Mesenchymal stem cell (in vitro differentiated cells and primary cell): Measurements from ENCODE around the gene MGA.

Source experiments
- DNase-seq: peaks from one replicate; pipeline ENCODE4 v3.0.0-alpha.2; 2013
- H2AFZ ChIP-seq: one replicate; pipeline ENCODE4 v1.6.1; 2013; ENCODE audit warnings: low read depth, mild to moderate bottlenecking, control low read depth, inconsistent platforms, low read length, moderate library complexity
- H2AK5ac ChIP-seq: 2 replicates; pipeline ENCODE4 v1.6.1; 2013; ENCODE audit warnings: low read length, moderate library complexity, mild to moderate bottlenecking, inconsistent platforms; ENCODE audit not compliant: severe bottlenecking
- H2BK120ac ChIP-seq: one replicate; pipeline ENCODE4 v1.6.1; 2013; ENCODE audit warnings: low read depth, mild to moderate bottlenecking, inconsistent platforms, low read length, moderate library complexity
- H2BK12ac ChIP-seq, 2 experiments: one replicate each; pipeline ENCODE4 v1.6.1; 2013; ENCODE audit warnings: inconsistent platforms in 2 of 2, low read length in 2 of 2, mild to moderate bottlenecking in 2 of 2, moderate library complexity in 2 of 2, control low read depth in 1 of 2
- H2BK15ac ChIP-seq: one replicate; pipeline ENCODE4 v1.6.1; 2013; ENCODE audit warnings: mild to moderate bottlenecking, low read depth, inconsistent platforms; ENCODE audit not compliant: poor library complexity, severe bottlenecking
- H2BK5ac ChIP-seq: 2 replicates; pipeline ENCODE4 v1.6.1; 2013; ENCODE audit warnings: low read depth, mild to moderate bottlenecking, low read length, control low read depth, inconsistent platforms; ENCODE audit not compliant: poor library complexity, severe bottlenecking
- H3K14ac ChIP-seq, 2 experiments: one replicate each; pipeline ENCODE4 v1.6.1; 2013; ENCODE audit warnings: inconsistent platforms in 2 of 2, low read length in 2 of 2, control low read depth in 1 of 2, mild to moderate bottlenecking in 1 of 2, moderate library complexity in 1 of 2
- H3K18ac ChIP-seq, 2 experiments: one replicate each; pipeline ENCODE4 v1.6.1; 2013; ENCODE audit warnings: inconsistent platforms in 2 of 2, low read length in 2 of 2, control low read depth in 1 of 2, low read depth in 1 of 2, mild to moderate bottlenecking in 1 of 2
- H3K23ac ChIP-seq, 2 experiments: one replicate each; pipeline ENCODE4 v1.6.1; 2013; ENCODE audit warnings: inconsistent platforms in 2 of 2, low read length in 2 of 2, mild to moderate bottlenecking in 2 of 2, moderate library complexity in 2 of 2, control low read depth in 1 of 2
- H3K27ac ChIP-seq: 2 replicates; pipeline ENCODE4 v1.5.1; 2013; ENCODE audit warnings: mild to moderate bottlenecking, moderate library complexity, low read length, control low read depth, inconsistent platforms; ENCODE audit not compliant: poor library complexity, severe bottlenecking
- H3K27me3 ChIP-seq, 2 experiments: 2 replicates each; pipeline versions ENCODE4 v1.6.1 to v1.7.0; 2013; ENCODE audit warnings: low read length in 2 of 2, mild to moderate bottlenecking in 2 of 2, moderate library complexity in 2 of 2, control low read depth in 1 of 2, inconsistent platforms in 1 of 2; ENCODE audit not compliant: control insufficient read depth in 1 of 2, insufficient read depth in 1 of 2
- H3K36me3 ChIP-seq, 2 experiments: 2 replicates each; pipeline versions ENCODE4 v1.6.1 to v1.7.0; 2013; ENCODE audit warnings: low read length in 2 of 2, control low read depth in 1 of 2, inconsistent platforms in 1 of 2, low read depth in 1 of 2, mild to moderate bottlenecking in 1 of 2; ENCODE audit not compliant: insufficient read depth in 2 of 2, control insufficient read depth in 1 of 2
- H3K4ac ChIP-seq, 2 experiments: one replicate each; pipeline ENCODE4 v1.6.1; 2013; ENCODE audit warnings: inconsistent platforms in 2 of 2, low read length in 2 of 2, mild to moderate bottlenecking in 2 of 2, moderate library complexity in 2 of 2, control low read depth in 1 of 2, low read depth in 1 of 2
- H3K4me1 ChIP-seq: 2 replicates; pipeline ENCODE4 v1.6.1; 2013; ENCODE audit warnings: low read depth, low read length, control low read depth; ENCODE audit not compliant: control insufficient read depth, insufficient read depth
- H3K4me2 ChIP-seq: 2 replicates; pipeline ENCODE4 v1.6.1; 2013; ENCODE audit warnings: low read length, mild to moderate bottlenecking, inconsistent platforms; ENCODE audit not compliant: poor library complexity, severe bottlenecking
- H3K4me3 ChIP-seq, 2 experiments: 2 replicates each; pipeline versions ENCODE4 v1.5.1 to v1.7.0; 2013; ENCODE audit warnings: low read length in 2 of 2, mild to moderate bottlenecking in 2 of 2, control low read depth in 1 of 2, low read depth in 1 of 2; ENCODE audit not compliant: insufficient read depth in 1 of 2
- H3K79me1 ChIP-seq: replicated peaks from 2 replicates; pipeline ENCODE4 v1.6.1; 2013; ENCODE audit warnings: mild to moderate bottlenecking, control low read depth, low read length, inconsistent platforms; ENCODE audit not compliant: poor library complexity, severe bottlenecking
- H3K9ac ChIP-seq: 2 replicates; pipeline ENCODE4 v1.7.0; 2013; ENCODE audit warnings: mild to moderate bottlenecking, low read length, moderate library complexity
- H3K9me3 ChIP-seq: 2 replicates; pipeline ENCODE4 v1.7.0; 2013; ENCODE audit warnings: mild to moderate bottlenecking, low read length; ENCODE audit not compliant: control insufficient read depth
- H4K8ac ChIP-seq: one replicate; pipeline ENCODE4 v1.6.1; 2013; ENCODE audit warnings: inconsistent platforms, mild to moderate bottlenecking, low read length, moderate library complexity
- H4K91ac ChIP-seq: one replicate; pipeline ENCODE4 v1.6.1; 2013; ENCODE audit warnings: mild to moderate bottlenecking, low read length, inconsistent platforms
- WGBS: methylation state at CpG from one replicate; pipeline ENCODE4 v1.1.7; 2013; ENCODE audit warnings: mixed read lengths; 5-methylcytosine and 5-hydroxymethylcytosine counted together

MGA gene

GRCh38 chr15:41730543-41730942, 70.3 kb downstream of the MGA start:
- DNase-seq, result no peak
- Histone ChIP-seq H3K4me3 (no peak overlapping the region), H3K23ac (no peak overlapping the region), H3K14ac (no peak overlapping the region), H2BK5ac (no peak overlapping the region), H2BK120ac (no peak overlapping the region), H3K4ac (no peak overlapping the region), H2AK5ac (no peak overlapping the region), H3K27me3 (no peaks in the 10 kb centered on the region), H3K9me3 (no peaks in the 10 kb centered on the region), H3K4me2 (no peak overlapping the region), H3K79me1 (peaks cover 13% of the 10 kb centered on the region), H4K91ac (no peak overlapping the region), H3K27ac (no peak overlapping the region), H2BK12ac (no peak overlapping the region), H2BK15ac (no peak overlapping the region), H4K8ac (no peak overlapping the region), H2AFZ (no peak overlapping the region), H3K9ac (no peak overlapping the region), H3K18ac (no peak overlapping the region), H3K4me1 (peaks cover 2% of the 10 kb centered on the region), H3K36me3 (peaks cover 17 to 46% of the 10 kb centered on the region in 2 experiments)
- WGBS, result 88% methylated on average over 3 of the region's 4 CpGs

- no peak overlapping the region for H4K91ac ChIP-seq
- no peak overlapping the region for H3K27ac ChIP-seq
- no peak overlapping the region for H2AK5ac ChIP-seq
- no peak overlapping the region for H2BK120ac ChIP-seq
- H3K9me3 ChIP-seq, result no peaks in the 10 kb centered on the region
- H3K79me1 ChIP-seq, result peaks cover 12% of the 10 kb centered on the region
- H2BK15ac ChIP-seq, result no peak overlapping the region
- H3K36me3 ChIP-seq, result peaks cover 22 to 60% of the 10 kb centered on the region in 2 experiments
- no peak overlapping the region for H3K14ac ChIP-seq
- H3K4me2 ChIP-seq, result no peak overlapping the region
- no peaks in the 10 kb centered on the region for H3K27me3 ChIP-seq
- no peak overlapping the region for H2BK12ac ChIP-seq
- no peak overlapping the region for H2BK5ac ChIP-seq
- no peak overlapping the region for H2AFZ ChIP-seq
- no peak overlapping the region for H4K8ac ChIP-seq
- H3K4me1 ChIP-seq, result peaks cover 2% of the 10 kb centered on the region
- no peak overlapping the region for H3K4me3 ChIP-seq
- no peak overlapping the region for H3K4ac ChIP-seq
- no peak overlapping the region for H3K23ac ChIP-seq
- 93% methylated on average over 1 of the region's 1 CpG for WGBS
- no peak overlapping the region for H3K9ac ChIP-seq
- DNase-seq, result no peak
- H3K18ac ChIP-seq, result no peak overlapping the region
Measured at GRCh38 chr15:41732483-41732882, 72.3 kb downstream of the MGA start.

GRCh38 chr15:41734079-41734478, 73.9 kb downstream of the MGA start:
- Histone ChIP-seq H3K4ac (no peak overlapping the region), H3K14ac (no peak overlapping the region), H3K18ac (peak overlapping the region in 1 of 2 experiments; percentile 21), H3K4me1 (no peaks in the 10 kb centered on the region), H2BK15ac (no peak overlapping the region), H3K9me3 (no peaks in the 10 kb centered on the region), H3K9ac (no peak overlapping the region), H3K4me2 (no peak overlapping the region), H2AK5ac (no peak overlapping the region), H3K79me1 (peaks cover 14% of the 10 kb centered on the region), H3K4me3 (no peak overlapping the region), H4K91ac (no peak overlapping the region), H2AFZ (no peak overlapping the region), H4K8ac (no peak overlapping the region), H3K27ac (no peak overlapping the region), H2BK12ac (no peak overlapping the region), H2BK5ac (no peak overlapping the region), H2BK120ac (no peak overlapping the region), H3K27me3 (no peaks in the 10 kb centered on the region), H3K23ac (peak overlapping the region in 1 of 2 experiments; percentile 24), H3K36me3 (peaks cover 25 to 66% of the 10 kb centered on the region in 2 experiments)
- 84% methylated on average over 3 of the region's 4 CpGs for WGBS
- no peak for DNase-seq

- no peaks in the 10 kb centered on the region for H3K27me3 ChIP-seq
Measured at GRCh38 chr15:41735046-41735445, 74.8 kb downstream of the MGA start.

More at GRCh38 chr15:41735046-41735445, 74.8 kb downstream of the MGA start:
- no peak overlapping the region for H3K14ac ChIP-seq
- H2AFZ ChIP-seq, result no peak overlapping the region
- H2BK120ac ChIP-seq, result no peak overlapping the region
- H3K79me1 ChIP-seq, result peaks cover 13% of the 10 kb centered on the region
- no peak overlapping the region for H2AK5ac ChIP-seq
- peaks cover 23 to 68% of the 10 kb centered on the region in 2 experiments for H3K36me3 ChIP-seq
- WGBS, result 97% methylated on average over 2 of the region's 4 CpGs
- H3K27ac ChIP-seq, result no peak overlapping the region
- no peak overlapping the region for H4K8ac ChIP-seq
- H3K23ac ChIP-seq, result no peak overlapping the region
- H3K4me1 ChIP-seq, result no peaks in the 10 kb centered on the region
- H3K9ac ChIP-seq, result no peak overlapping the region
- H2BK15ac ChIP-seq, result no peak overlapping the region
- H3K4ac ChIP-seq, result no peak overlapping the region
- no peaks in the 10 kb centered on the region for H3K9me3 ChIP-seq
- DNase-seq, result no peak
- H3K4me2 ChIP-seq, result no peak overlapping the region
- H3K4me3 ChIP-seq, result no peak overlapping the region
- H2BK12ac ChIP-seq, result no peak overlapping the region
- no peak overlapping the region for H4K91ac ChIP-seq
- H3K18ac ChIP-seq, result no peak overlapping the region
- H2BK5ac ChIP-seq, result no peak overlapping the region
